Activated naive CD4-positive, alpha-beta T cell treated with anti-CD3 and anti-CD28 coated beads for 36 hours (primary cell): ENCODE data around the gene SCARF2. TPM values are rescaled to one million over a fixed set of nuclear protein-coding genes. Genes with fewer than 3 reads are reported as not detected.

Experiments used
- total RNA-seq, 2 experiments: library from RNA; stranded (reverse); gene quantifications; one replicate each; pipeline ENCODE4 v1.2.3, GENCODE V29; 2021

SCARF2 gene
- total RNA-seq, 2 experiments from 2014 or later: 0.21 to 0.30 TPM

Other genes with a start within 250 kb of the SCARF2 start
- 1 to 10 TPM; 2.1 to 2.5 TPM for gene RTN4R, start 169.5 kb downstream of the SCARF2 start, total RNA-seq
- 10 to 100 TPM; 21.5 TPM for gene DGCR6L, start 117.8 kb downstream of the SCARF2 start, total RNA-seq
- gene ZNF74, start 43.7 kb downstream of the SCARF2 start, total RNA-seq: 1 to 10 TPM; 7.9 to 8.0 TPM
- 10 to 100 TPM; 10.1 to 11.7 TPM for gene KLHL22, start 58.0 kb upstream of the SCARF2 start, total RNA-seq
- 100 to 1,000 TPM in 1 of 2 experiments, 10 to 100 TPM in 1; 94.7 to 108 TPM for gene MED15, start 69.8 kb upstream of the SCARF2 start, total RNA-seq